HG03060 (cell line): Measurements from ENCODE around the gene PAK1IP1.
"Not testable (repeated sequence)": the region's sequence is repeated elsewhere in the genome, so short reads cannot be mapped to it uniquely, and the experiment has no call there.

ENCODE experiments used
- ATAC-seq: cut with Tn5 transposase; IDR thresholded peaks from one replicate; pipeline ENCODE4 v1.9.1; 2021; ENCODE audit warnings: low read depth, moderate number of reproducible peaks; ENCODE audit not compliant: unreplicated experiment

PAK1IP1 gene

DNA sequence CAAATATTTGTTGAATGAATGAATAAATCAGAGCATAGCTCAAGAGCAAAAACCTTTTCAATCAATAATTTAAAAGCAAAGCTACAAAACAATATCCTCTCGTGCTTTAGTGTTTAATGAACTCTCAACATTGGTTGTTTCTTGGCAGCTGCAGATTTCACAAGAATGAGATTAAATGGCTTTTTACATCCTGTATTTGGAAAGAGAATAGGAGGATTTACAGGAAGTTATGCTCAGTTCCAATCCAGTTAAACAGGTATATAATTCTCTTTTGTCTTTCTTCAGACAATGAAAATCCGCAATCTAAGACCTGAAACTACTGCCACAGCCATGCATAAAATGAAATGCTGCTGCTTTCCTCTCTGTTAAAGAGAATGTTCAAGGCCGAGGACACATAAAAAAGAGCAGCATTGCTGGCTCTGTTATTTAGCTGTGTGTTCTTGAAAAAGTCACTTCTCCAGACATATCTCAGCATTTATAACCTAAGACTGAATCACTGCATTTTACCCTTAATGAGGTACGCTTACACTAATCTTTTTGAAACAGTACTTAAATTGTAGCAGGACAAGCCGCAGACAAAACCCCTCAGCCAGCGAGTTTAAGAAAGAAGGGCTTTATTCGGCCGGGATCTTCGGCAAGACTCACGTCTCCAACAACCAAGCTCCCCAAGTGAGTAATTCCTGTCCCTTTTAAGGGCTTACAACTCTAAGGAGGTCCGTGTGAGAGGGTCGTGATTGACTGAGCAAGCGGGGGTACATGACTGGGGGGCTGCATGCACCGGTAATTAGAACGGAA, 3.9 kb upstream of the PAK1IP1 start:
- ATAC-seq: no peak

DNA sequence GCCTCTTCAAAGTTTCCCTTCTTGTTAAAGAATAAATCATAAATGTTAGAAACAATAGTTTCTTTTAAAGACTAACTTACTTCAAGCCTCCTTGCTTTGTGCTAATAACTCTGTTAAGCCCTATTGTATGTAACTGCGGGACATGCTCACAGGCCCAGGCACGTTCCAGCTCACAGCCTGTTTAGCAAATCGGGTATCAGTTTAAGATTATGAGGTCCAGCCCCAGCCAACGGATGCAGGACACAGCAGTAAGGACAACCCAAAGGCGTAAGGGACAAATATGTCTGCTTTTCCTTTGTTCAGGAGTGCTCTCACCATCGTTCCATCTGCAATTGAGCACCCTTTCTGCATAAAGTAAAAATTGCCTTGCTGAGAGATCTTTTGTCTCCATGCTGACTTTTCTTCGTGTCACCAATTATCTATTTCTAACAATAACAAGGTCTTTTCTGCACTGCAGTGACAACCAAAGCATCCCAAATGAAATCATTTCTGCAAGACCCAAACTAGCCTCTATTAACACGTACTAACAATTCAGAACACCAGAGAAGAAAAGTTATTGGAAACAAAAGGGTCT, 1.7 kb upstream of the PAK1IP1 start:
- no peak for ATAC-seq

DNA sequence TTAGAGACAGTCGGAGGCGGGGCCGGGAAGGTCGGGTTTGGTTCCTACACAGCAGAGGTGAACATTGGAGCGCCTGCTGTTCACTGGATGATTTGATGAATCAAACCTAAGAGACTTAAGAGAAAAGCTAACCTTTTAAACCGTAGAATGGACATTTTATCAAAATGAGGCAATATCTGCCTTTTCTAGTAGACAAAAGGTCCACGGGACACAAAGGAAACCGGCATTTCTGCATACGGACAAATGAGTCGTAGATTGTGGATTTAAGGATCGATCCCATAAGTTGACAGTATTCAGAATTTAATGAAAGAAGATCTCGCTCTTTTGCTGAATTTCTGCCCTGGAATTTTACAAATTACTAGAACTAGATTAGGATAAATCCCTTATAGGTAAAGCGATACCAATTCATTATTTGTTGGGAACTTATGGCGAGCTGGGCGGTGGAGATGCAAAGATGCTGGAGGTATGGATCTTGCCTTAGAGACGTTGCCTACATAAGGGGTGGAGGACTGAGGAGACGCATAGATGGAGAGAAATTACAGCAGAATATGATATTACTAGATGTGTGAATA, 400 bp downstream of the PAK1IP1 start:
- ATAC-seq: no peak

DNA sequence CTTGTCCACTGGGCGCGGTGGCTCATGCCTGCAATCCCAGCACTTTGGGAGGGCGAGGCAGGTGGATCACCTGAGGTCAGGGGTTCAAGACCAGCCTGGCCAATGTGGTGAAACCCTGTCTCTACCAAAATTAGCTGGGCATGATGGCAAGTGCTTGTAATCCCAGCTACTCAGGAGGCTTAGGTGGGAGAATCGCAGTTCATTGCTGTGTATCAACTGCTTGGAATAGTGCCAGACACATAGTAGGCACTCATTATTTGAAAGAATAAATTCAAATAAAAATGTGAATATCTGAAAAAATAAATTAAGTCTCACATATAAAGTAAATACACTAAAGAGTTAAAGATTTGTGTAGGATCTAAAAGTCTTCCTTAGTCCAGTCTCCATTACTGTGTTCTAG, 1.9 kb downstream of the PAK1IP1 start:
- ATAC-seq: no peak

DNA sequence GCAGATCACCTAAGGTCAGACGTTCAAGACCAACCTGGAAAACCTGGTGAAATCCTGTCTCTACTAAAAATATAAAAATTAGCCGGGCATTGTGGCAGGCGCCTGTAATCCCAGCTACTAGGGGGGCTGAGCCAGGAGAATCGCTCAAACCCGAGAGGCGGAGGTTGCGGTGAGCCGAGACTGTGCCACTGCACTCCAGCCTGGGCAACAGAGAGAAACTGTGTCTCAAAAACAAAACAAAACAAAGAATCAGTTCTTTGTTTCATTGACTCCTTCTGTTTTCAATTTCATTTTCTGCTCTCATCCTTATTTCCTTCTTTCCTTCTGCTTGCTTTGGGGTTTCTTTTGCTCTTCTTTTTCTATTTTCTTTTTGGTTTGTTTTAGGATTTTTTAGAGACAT, 19.2 kb downstream of the PAK1IP1 start:
- ATAC-seq: no peak

DNA sequence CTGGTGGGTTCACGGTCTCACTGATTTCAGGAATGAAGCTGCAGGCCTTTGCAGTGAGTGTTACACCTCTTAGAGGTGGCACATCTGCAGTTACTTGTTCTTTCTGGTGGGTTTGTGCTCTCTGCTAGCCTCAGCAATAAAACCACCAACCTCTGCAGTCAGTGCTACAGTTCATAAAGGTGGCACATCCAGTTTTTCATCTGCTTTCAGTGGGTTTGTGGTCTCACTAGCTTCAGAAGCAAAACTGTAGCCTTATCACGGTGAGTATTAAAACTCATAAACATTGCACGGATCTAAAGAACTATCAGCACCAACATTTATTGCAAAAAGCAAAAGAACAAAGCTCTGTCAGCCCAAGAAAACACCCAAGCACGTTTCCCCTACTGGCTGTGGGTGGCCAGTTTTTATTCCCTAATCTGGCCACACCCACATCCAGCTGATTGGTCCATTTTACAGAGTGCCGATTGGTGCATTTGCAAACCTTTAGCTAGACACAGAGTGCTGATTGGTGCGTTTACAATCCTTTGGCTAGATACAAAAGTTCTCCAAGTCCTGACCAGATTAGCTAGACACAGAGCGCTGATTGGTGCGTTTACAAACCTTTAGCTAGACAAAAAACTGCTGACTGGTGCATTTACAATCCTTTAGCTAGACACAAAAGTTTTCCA, 24.7 kb downstream of the PAK1IP1 start:
- no peak for ATAC-seq

DNA sequence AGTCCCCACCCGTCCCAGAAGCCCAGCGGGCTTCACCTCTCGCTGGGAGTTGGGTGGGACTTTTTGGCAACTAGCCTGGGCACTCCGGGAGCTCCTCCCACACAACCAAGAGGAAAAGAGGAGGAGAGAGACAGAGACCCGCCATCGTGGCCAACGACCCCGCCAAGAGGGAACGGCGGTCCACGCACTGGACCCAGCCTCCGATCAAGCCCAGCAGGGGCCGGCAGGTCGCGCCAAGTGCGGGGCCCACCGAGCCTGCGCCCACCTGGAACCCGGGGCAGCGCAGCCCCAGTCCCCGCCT, 25.1 kb downstream of the PAK1IP1 start:
- ATAC-seq: no peak

DNA sequence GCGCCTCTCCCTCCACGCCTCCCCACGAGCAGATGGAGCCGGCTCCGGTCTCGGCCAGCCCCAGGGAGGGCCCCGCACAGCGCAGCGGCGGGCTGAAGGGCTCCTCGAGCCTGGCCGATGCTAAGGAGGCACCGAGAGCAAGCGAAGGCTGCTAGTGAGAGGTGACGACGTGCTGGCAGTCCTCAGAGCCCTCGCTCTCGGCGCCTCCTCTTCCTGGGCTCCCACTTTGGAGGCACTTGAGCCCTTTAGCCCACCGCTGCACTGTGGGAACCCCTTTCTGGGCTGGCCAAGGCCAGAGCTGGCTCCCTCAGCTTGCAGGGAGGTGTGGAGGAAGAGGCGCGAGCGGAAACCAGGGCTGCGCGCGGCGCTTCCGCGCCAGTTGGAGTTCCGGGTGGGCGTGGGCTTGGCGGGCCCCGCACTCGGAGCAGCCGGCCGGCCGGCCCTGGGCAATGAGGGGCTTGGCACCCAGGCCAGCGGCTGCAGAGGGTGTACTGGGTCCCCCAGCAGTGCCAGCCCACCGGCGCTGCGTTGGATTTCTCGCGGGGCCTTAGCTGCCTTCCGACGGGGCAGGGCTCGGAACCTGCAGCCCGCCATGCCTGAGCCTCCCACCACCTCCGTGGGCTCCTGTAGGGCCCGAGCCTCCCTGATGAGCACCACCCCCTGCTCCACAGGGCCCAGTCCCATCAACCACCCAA, 25.6 kb downstream of the PAK1IP1 start:
- no peak for ATAC-seq

DNA sequence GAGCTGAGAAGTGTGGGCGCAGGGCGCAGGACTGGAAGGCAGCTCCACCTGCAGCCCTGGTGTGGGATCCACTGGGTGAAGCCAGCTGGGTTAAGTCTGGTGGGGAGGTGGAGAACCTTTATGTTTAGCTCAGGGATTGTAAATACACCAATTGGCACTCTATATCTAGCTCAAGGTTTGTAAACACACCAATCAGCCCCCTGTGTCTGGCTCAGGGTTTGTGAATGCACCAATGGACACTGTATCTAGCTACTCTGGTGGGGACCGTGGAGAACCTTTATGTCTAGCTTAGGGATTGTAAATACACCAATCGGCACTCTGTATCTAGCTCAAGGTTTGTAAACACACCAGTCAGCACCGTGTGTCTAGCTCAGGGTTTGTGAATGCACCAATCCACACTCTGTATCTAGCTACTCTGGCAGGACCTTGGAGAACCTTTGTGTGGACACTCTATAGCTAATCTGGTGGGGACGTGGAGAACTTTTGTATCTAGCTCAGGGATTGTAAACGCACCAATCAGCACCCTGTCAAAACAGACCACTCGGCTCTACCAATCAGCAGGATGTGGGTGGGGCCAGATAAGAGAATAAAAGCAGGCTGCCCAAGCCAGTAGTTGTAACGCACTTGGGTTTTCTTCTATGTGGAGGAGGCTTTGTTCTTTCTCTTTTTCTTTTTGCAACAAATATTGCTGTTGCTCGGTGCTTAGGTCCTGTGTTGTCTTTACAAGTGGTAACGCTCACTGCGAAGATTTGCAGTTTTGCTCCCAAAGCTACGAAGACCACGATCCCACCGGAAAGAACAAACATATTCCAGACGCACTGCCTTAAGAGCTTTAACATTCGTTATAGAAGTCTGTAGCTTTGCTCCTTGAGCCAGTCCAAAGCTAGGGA, 26.4 kb downstream of the PAK1IP1 start:
- ATAC-seq: not testable (repeated sequence)

DNA sequence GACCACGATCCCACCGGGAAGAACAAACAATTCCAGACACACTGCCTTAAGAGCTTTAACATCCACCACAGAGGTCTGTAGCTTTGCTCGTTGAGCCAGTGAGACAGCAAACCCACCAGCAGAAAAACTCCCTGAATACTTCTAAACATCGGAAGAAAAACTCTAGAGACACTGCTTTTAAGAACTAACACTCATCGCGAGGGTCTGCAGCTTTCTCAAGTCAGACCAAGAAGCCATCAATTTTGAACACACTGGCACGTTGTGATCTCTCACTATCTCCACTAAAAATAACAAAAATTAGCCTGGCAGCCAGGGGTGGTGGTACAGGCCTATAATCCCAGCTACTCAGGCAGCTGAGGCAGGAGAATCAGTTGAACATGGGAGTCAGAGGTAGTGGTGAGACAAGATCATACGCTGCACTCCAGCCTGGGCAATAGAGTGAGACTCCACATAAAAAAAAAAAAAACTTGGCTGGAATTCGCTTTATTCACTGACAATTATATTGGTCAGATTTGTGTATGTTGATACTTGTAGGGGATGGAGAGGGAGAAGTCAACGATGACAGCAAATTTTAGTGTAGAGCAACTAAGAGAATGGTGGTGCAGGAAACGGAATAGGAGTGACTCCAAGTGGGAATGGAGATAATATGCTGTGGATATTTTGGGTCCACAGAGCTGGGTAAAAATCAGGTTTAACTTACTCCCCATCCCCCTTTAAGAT, 27.2 kb downstream of the PAK1IP1 start:
- no peak for ATAC-seq

DNA sequence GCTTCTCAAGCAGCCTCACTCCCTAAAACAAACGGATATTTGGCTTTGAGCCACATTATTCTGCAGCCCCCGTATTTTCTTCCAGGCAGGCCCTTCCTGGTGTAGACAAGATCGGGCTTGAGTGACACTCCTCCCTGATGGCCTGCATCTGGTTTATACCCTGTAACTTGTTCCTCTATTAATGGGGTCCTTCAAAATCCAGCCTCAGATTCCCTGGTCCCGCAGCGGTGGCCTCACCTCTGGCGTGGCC, 27.7 kb downstream of the PAK1IP1 start:
- ATAC-seq: no peak

DNA sequence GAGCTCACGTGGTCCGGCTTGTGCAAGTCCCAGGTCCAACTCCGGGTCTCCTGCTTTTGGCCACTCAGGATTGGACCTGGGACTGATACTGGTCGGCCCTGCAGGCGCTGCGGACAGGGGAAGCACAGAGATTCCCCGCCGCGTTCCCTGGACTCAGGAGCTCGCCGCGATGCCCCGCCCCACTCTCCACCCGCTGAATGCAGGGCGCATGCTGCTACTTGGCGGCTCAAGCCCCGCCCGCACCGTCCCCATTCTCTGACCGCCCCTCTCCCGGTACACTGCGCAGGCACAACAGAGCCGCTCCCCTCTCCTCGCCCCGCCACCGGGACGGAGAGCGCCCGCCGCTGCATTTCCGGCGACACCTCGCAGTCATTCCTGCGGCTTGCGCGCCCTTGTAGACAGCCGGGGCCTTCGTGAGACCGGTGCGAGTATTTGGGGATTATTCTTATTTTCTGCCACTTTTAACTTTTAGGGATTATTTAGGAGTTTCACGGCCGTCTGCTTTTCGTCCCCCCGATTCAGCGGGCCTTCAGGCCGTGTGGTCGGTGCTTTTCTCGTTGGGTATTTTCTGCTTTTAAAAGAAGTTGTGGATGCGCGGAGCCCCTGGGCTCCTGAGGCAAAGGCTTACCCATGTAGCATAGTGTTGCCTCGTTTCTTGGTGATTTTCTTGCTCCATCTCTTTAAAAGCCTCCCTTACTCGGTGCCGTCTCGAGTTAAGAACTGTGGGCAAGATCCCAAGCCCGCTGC, 28.2 kb downstream of the PAK1IP1 start, which contains the start of gene TMEM14C:
Gene TMEM14C, plus strand, starts transcription at position 251 of the 747 bp plus-strand sequence. CDS start 1,544 bp downstream, outside the sequence.
- peak; percentile 83 for ATAC-seq

DNA sequence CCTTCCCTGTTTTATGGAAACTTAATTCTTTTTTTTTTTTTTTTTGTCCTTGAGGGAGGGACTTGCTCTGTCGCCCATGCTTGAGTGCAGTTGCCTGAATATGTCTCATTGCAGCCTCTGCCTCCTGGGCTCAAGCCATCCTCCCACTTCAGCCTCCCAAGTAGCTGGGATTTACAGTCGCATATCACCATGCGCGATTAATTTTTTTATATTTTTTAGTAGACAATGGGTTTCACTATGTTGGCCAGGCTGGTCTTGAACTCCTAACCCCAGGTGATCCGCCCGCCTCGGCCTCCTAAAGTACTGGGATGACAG, 28.8 kb downstream of the PAK1IP1 start:
- ATAC-seq: no peak

DNA sequence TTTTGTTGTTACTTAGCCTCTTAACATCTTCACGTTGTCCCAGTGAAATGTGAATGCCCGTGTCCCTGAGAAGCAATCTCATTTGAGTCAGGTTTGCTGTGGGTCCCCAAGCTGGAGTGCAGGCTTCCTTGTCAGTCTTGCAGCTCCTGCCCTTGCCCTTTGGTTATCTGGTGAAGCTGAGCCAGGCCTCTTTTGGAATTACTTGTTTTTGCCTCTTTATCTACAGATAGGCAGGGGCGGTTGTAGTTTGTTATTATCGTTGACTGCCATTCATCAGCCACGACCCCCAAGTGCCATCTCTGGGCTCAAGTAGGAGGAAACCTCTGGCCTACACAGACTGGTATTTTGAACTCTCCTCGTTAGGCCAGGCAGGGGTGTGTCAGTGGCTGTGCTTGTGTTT, 30.3 kb downstream of the PAK1IP1 start:
- no peak for ATAC-seq

DNA sequence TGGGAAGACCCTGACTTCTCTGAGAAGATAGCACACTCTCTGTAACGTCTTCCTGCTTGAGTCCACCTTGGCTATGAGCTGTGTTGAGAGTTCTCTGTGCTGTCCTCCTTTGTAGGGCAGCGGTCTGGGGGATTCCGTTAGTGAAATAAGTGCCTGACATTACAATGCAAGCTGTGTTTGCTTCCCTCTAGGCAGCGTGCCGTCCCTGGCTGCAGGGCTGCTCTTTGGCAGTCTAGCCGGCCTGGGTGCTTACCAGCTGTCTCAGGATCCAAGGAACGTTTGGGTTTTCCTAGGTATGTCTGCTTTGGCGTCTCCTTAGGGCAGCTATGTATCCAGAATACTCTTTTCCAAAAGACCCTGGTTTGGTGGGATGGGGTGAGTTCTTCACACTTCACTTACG, 30.9 kb downstream of the PAK1IP1 start:
- ATAC-seq: no peak

DNA sequence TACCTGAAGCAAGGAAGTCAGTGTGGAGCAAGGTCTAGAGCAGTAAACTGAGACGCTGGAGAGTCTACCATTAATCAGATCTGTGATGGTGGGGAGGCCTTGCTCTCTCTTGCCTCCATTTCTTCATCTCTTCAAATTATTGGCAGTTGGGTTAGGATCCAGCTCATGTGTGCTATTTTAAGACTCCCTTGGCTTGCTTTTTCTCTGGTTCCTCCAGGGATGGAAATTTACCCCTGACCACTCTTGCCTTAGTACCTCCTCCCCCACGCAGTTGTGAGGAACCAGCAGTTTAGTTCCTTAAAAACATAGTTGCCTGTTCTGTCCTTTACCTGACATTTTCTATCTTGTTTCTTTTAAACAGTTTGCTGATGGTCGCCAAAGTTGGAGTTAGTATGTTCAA, 35.5 kb downstream of the PAK1IP1 start:
- ATAC-seq: no peak

DNA sequence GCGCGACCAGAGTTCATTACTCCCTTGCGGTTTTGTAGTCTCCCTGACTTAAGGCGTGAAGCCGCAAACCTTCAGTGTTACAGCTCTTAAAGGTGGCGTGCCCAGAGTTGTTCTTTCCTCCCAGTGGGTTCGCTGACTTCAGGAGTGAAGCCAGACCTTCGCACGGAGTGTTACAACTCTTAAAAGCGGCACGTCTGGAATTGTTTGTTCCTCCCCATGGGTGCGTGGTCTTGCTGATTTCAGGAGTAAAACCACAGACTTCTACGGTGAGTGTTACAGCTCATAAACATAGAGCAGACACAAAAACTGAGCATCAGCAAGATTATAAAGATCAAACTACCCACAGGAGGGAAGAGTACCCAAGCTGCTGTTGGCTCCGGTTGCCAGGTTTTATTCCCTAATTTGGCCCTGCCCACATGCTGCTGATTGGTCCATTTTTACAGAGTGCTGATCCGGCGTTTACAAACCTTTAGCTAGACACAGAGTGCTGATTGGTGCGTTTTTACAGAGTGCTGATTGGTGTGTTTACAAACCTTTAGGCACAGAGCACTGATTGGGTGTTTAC, 38.5 kb downstream of the PAK1IP1 start:
- ATAC-seq: no peak

DNA sequence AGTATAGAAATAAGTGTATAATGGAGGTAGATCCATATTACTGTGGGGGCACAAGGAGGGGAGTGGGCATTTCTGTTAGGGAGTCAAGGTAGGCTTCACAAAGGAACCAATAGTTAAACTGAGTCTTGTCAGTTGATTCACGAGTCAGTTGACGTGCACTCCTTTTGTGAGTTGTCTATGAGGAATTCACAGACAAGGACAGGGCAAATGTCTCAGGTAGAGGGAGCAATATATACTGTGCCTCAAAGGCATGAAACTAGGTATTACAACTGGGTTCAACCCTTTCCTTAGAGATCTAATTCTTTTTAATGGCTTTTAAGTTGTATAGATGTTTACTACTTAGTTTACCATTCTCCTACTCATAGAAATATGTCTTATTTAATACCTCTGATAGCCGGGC, 39.1 kb downstream of the PAK1IP1 start:
- no peak for ATAC-seq

DNA sequence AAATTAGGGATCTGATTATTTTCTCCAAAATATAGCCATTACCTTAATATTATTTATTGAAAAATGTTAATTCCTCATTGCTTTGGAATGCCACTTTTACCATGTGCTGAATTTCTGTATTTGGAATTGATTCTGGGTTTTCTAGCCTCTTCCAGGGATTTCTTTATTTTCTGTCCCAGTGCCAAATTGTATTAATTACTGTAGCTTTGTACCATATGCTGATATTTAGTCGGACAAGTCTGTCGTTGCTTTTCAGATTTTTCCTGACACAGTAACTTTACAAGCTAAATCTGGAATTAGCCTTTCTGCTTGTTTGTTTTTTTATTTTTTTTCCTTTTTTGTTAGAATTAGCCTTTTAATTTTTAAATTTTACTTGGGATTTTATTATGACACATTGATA, 42.0 kb downstream of the PAK1IP1 start:
- ATAC-seq: no peak
